Hepatocyte (in vitro differentiated cells): Measurements from ENCODE around the gene ENPP7. TPM values are rescaled to one million over a fixed set of nuclear protein-coding genes. Genes with fewer than 3 reads are reported as not detected.

Experiments used
- DNase-seq: peaks from one replicate; pipeline ENCODE4 v3.0.0-alpha.2; 2016; ENCODE audit warnings: low spot score
- H2AFZ ChIP-seq: fragments of 200-600 bp; sonication (generic); 2 replicates; pipeline ENCODE4 v1.6.0; 2016; ENCODE audit warnings: antibody characterized with exemption, mild to moderate bottlenecking
- H3K27ac ChIP-seq: fragments of 200-600 bp; sonication (generic); 2 replicates; pipeline ENCODE4 v1.5.1; 2016; ENCODE audit warnings: mild to moderate bottlenecking
- H3K27me3 ChIP-seq: fragments of 200-600 bp; sonication (generic); 2 replicates; pipeline ENCODE4 v1.6.1; 2016
- H3K36me3 ChIP-seq: fragments of 200-600 bp; sonication (generic); replicated peaks from 2 replicates; pipeline ENCODE4 v1.5.1; 2016; ENCODE audit warnings: low read depth; ENCODE audit not compliant: insufficient read depth
- H3K4me1 ChIP-seq: fragments of 200-600 bp; sonication (generic); 2 replicates; pipeline ENCODE4 v1.5.1; 2016; ENCODE audit warnings: mild to moderate bottlenecking, moderate library complexity; ENCODE audit not compliant: insufficient read depth
- H3K4me2 ChIP-seq: fragments of 200-600 bp; sonication (generic); 2 replicates; pipeline ENCODE4 v1.6.0; 2016
- H3K4me3 ChIP-seq: fragments of 200-600 bp; sonication (generic); 2 replicates; pipeline ENCODE4 v1.5.1; 2016; ENCODE audit warnings: mild to moderate bottlenecking
- H3K79me2 ChIP-seq: fragments of 200-600 bp; sonication (generic); 2 replicates; pipeline ENCODE4 v1.6.0; 2017; ENCODE audit warnings: mild to moderate bottlenecking
- H3K9me2 ChIP-seq: fragments of 200-600 bp; sonication (generic); replicated peaks from 2 replicates; pipeline ENCODE4 v1.6.0; 2017; ENCODE audit warnings: mild to moderate bottlenecking; ENCODE audit not compliant: insufficient read depth
- H3K9me3 ChIP-seq: fragments of 200-600 bp; sonication (generic); 2 replicates; pipeline ENCODE4 v1.5.1; 2016; ENCODE audit warnings: low read depth, mild to moderate bottlenecking
- H4K20me1 ChIP-seq: fragments of 200-600 bp; sonication (generic); 2 replicates; pipeline ENCODE4 v1.6.0; 2016; ENCODE audit warnings: mild to moderate bottlenecking; ENCODE audit not compliant: insufficient read depth, poor library complexity, severe bottlenecking
- CTCF ChIP-seq: fragments of 200-600 bp; sonication (generic); IDR thresholded peaks from 2 replicates; pipeline ENCODE4 v1.5.1; 2016; ENCODE audit warnings: antibody characterized with exemption, mild to moderate bottlenecking; ENCODE audit not compliant: poor library complexity
- EZH2 ChIP-seq: fragments of 200-600 bp; sonication (generic); IDR thresholded peaks from 2 replicates; pipeline ENCODE4 v1.6.1; 2016; ENCODE audit warnings: antibody characterized with exemption, mild to moderate bottlenecking, borderline replicate concordance
- EZH2phosphoT487 ChIP-seq: fragments of 200-600 bp; sonication (generic); IDR thresholded peaks from one replicate; pipeline ENCODE4 v1.6.1; 2018; ENCODE audit warnings: antibody characterized with exemption, mild to moderate bottlenecking, low read depth, moderate library complexity; ENCODE audit not compliant: unreplicated experiment, severe bottlenecking
- WGBS: methylation state at CpG from one replicate; pipeline ENCODE4 v1.1.6; 2016; ENCODE audit warnings: low lambda C conversion rate; ENCODE audit errors: missing lambda C conversion rate; 5-methylcytosine and 5-hydroxymethylcytosine counted together
- polyA plus RNA-seq: library from polyadenylated mRNA; unstranded; fragments of >200 nt; fragmentation: Nextera tagmentation; extraction: Ambion mirVana; gene quantifications from 2 replicates; pipeline ENCODE4 v1.2.1, GENCODE V29; 2016
- total RNA-seq: library from RNA; depleted of rRNA; stranded (reverse); fragments of >200 nt; gene quantifications from 2 replicates; pipeline ENCODE4 v1.2.3, GENCODE V29; 2014

ENPP7 gene
- total and polyA plus RNA-seq, 2 experiments from 2014 or later: 22.2 to 30.2 TPM

DNA sequence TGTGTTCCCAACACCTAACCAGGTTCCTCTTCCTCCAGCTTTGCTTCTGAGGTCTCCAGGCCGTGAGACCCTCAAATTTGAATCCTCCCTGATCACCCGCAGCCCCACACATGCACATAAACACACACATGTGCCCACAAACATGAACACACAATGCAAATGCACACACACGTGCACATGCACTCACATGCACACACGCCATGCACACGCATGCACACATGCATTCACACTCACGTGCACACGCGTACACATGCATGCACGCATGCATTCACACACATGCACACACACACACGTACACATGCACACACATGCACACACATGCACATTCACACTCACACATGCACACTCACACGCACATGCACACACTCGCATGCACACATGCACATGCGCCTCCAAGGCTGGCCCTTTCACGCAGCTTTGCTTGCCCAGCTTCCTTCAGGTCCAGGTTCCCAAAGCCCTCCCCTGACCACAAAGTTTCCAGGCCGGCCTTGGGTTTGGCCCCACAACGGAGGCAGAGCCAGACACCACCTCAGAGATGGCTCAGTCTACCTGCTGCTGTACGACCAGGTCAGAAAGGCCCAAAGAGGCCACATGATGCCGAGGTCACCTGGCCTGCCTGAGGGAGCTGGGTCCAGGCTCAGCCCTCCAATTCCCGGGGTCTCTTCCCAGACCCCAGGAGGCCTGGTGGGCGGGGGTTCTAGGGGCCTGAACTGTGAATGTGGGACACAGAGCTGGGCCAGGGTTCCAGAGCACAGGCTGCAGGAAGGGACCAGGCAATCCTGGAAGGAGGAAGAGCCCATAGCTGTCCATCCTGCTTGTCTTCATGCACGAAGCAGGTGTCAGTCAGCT is 39.5 kb upstream of the ENPP7 start:
- Histone ChIP-seq H3K4me1 (peaks cover 9% of the 10 kb centered on the region), H3K27ac (no peak overlapping the region), H2AFZ (no peak overlapping the region), H3K4me3 (no peak overlapping the region), H3K36me3 (no peaks in the 10 kb centered on the region), H3K27me3 (no peaks in the 10 kb centered on the region), H3K79me2 (no peaks in the 10 kb centered on the region), H3K9me3 (no peaks in the 10 kb centered on the region), H3K4me2 (no peak overlapping the region), H3K9me2 (no peaks in the 10 kb centered on the region), H4K20me1 (no peaks in the 10 kb centered on the region)
- TF ChIP-seq EZH2 (no peak), CTCF (no peak), EZH2phosphoT487 (no peak)
- no peak for DNase-seq
- WGBS: 85% methylated on average over 21 of the region's 21 CpGs

GRCh38 chr17:79691931-79692330 is 38.8 kb upstream of the ENPP7 start:
- Histone ChIP-seq H3K27me3 (peaks cover 5% of the 10 kb centered on the region), H3K9me2 (no peaks in the 10 kb centered on the region), H3K9me3 (no peaks in the 10 kb centered on the region), H3K36me3 (no peaks in the 10 kb centered on the region), H3K27ac (no peak overlapping the region), H2AFZ (no peak overlapping the region), H3K4me1 (peaks cover 10% of the 10 kb centered on the region), H3K4me2 (no peak overlapping the region), H4K20me1 (no peaks in the 10 kb centered on the region), H3K79me2 (no peaks in the 10 kb centered on the region), H3K4me3 (no peak overlapping the region)
- DNase-seq: no peak
- TF ChIP-seq EZH2 (no peak), EZH2phosphoT487 (no peak), CTCF (no peak)
- WGBS: 72% methylated on average over 9 of the region's 9 CpGs

GRCh38 chr17:79693419-79693818 is 37.3 kb upstream of the ENPP7 start:
- no peak for TF ChIP-seq EZH2phosphoT487
- TF ChIP-seq CTCF: no peak
- TF ChIP-seq EZH2: no peak
- no peaks in the 10 kb centered on the region for H3K36me3 ChIP-seq
- WGBS: 75% methylated on average over 9 of the region's 9 CpGs
- H3K27me3 ChIP-seq: peaks cover 6% of the 10 kb centered on the region
- H3K4me1 ChIP-seq: peaks cover 10% of the 10 kb centered on the region
- DNase-seq: no peak
- H3K4me2 ChIP-seq: no peak overlapping the region
- no peak overlapping the region for H3K27ac ChIP-seq
- no peak overlapping the region for H2AFZ ChIP-seq
- H3K79me2 ChIP-seq: no peaks in the 10 kb centered on the region
- H3K4me3 ChIP-seq: no peak overlapping the region
- no peaks in the 10 kb centered on the region for H3K9me3 ChIP-seq
- no peaks in the 10 kb centered on the region for H3K9me2 ChIP-seq
- no peaks in the 10 kb centered on the region for H4K20me1 ChIP-seq
